ENCODE results near the gene RGS9BP. TPM values are rescaled to one million over a fixed set of nuclear protein-coding genes. Genes with fewer than 3 reads are reported as not detected.
A peak's percentile ranks its signal among the peaks of the same experiment; 100 is the strongest.

RGS9BP gene
- total RNA-seq, 1 donor from 2014 or later = not detected

DNA sequence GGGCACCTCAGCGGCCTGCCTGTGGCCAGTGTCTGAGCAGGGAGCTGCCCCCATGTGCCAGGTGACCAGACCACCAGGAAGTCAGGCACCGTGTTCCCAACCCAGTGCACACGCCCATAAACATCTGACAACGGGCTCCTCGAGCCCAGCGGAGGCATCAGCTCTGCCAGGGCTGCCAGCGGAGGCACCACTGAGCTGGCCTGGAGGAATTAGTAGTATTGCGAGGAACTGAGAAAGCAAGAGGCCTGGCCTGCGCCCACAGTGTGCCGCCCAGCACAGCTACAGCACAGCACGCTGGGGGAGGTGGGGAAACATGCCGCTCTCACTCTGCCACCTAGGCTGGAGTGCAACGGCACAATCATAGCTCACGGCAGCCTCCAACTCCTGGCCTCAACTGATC lies 45.3 kb upstream of the RGS9BP start:
- H3K9me3 ChIP-seq (ENCODE audit: low read depth) = no peaks in the 10 kb centered on the region
- H3K4me1 ChIP-seq = peaks cover 6% of the 10 kb centered on the region
- H3K27ac ChIP-seq = no peak overlapping the region
- H4K20me1 ChIP-seq (ENCODE audit: low read depth) = no peaks in the 10 kb centered on the region
- no peak overlapping the region for H2AFZ ChIP-seq (replicated peaks)
- no peaks in the 10 kb centered on the region for H3K36me3 ChIP-seq
- Mint-ChIP-seq H3K36me3 (peaks cover 7% of the 10 kb centered on the region), H3K27ac (no peak overlapping the region), H3K4me1 (no peaks in the 10 kb centered on the region), H3K27me3 (ENCODE audit: insufficient read depth, low read depth) (peaks cover 2% of the 10 kb centered on the region), H3K4me3 (no peak overlapping the region), H3K9me3 (no peaks in the 10 kb centered on the region)
- no peaks in the 10 kb centered on the region for H3F3A ChIP-seq (ENCODE audit: low read depth)
- DNase-seq (ENCODE audit: low spot score) = no peak
- H3K4me2 ChIP-seq = no peak overlapping the region
- no peaks in the 10 kb centered on the region for H3K27me3 ChIP-seq
- TF ChIP-seq EZH2phosphoT487 (IDR thresholded peaks at IDR 0.05) = no peak
- no peak for TF ChIP-seq EZH2 (IDR thresholded peaks at IDR 0.05)
- TF ChIP-seq CTCF (IDR thresholded peaks at IDR 0.05) = no peak
- no peaks in the 10 kb centered on the region for H3K79me2 ChIP-seq (ENCODE audit: low read depth)
- H3K9ac ChIP-seq = no peak overlapping the region
- no peak overlapping the region for H3K4me3 ChIP-seq

- Mint-ChIP-seq H3K27ac (no peak overlapping the region), H3K9me3 (no peaks in the 10 kb centered on the region), H3K4me1 (no peaks in the 10 kb centered on the region), H3K36me3 (peaks cover 11% of the 10 kb centered on the region), H3K27me3 (ENCODE audit: insufficient read depth, low read depth) (peaks cover 2% of the 10 kb centered on the region), H3K4me3 (no peak overlapping the region)
- H3K9me3 ChIP-seq (ENCODE audit: low read depth) = no peaks in the 10 kb centered on the region
- peak; percentile 24 for DNase-seq (ENCODE audit: low spot score)
- H3K27me3 ChIP-seq = no peaks in the 10 kb centered on the region
- H4K20me1 ChIP-seq (ENCODE audit: low read depth) = no peaks in the 10 kb centered on the region
- H3K4me2 ChIP-seq = no peak overlapping the region
- peaks cover 6% of the 10 kb centered on the region for H3K4me1 ChIP-seq
- no peak overlapping the region for H2AFZ ChIP-seq (replicated peaks)
- H3F3A ChIP-seq (ENCODE audit: low read depth) = no peaks in the 10 kb centered on the region
- H3K36me3 ChIP-seq = no peaks in the 10 kb centered on the region
- TF ChIP-seq CTCF (IDR thresholded peaks at IDR 0.05) = peak; percentile 10
- TF ChIP-seq EZH2phosphoT487 (IDR thresholded peaks at IDR 0.05) = no peak
- no peak for TF ChIP-seq EZH2 (IDR thresholded peaks at IDR 0.05)
- no peaks in the 10 kb centered on the region for H3K79me2 ChIP-seq (ENCODE audit: low read depth)
- H3K27ac ChIP-seq = no peak overlapping the region
- no peak overlapping the region for H3K4me3 ChIP-seq
- no peak overlapping the region for H3K9ac ChIP-seq
Observed at GRCh38 chr19:32631381-32631780, 44.3 kb upstream of the RGS9BP start.

DNA sequence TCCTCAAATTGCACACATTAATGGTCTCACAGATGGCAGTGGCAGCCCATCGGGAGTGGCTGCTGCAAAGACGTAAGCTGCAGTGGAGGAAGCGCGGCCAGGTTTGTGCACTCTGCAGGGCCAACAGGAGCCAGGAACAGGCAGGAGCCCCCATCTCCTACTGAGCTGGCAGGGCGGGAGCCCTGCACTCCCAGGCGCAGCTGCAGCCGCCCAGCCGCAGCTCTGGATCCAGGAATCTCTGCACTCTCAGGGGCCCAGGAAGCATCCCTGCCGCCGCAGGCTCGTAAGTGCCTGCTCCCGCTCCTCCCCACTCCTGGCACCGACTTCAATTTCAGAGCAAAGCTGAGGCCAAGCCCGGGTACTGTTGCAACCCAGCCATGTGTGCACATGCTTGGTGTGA lies 38.2 kb upstream of the RGS9BP start:
- Histone ChIP-seq H2AFZ (replicated peaks) (no peak overlapping the region), H3K4me3 (no peak overlapping the region), H3K36me3 (no peaks in the 10 kb centered on the region), H3K27ac (no peak overlapping the region), H4K20me1 (ENCODE audit: low read depth) (no peaks in the 10 kb centered on the region), H3K9me3 (ENCODE audit: low read depth) (no peaks in the 10 kb centered on the region), H3K9ac (no peak overlapping the region), H3K4me1 (peaks cover 5% of the 10 kb centered on the region), H3K4me2 (no peak overlapping the region), H3K27me3 (no peaks in the 10 kb centered on the region), H3F3A (ENCODE audit: low read depth) (no peaks in the 10 kb centered on the region), H3K79me2 (ENCODE audit: low read depth) (no peaks in the 10 kb centered on the region)
- peaks cover 2% of the 10 kb centered on the region for H3K9me3 Mint-ChIP-seq
- H3K4me3 Mint-ChIP-seq = no peak overlapping the region
- no peak for DNase-seq (ENCODE audit: low spot score)
- TF ChIP-seq EZH2 (IDR thresholded peaks at IDR 0.05) (no peak), CTCF (IDR thresholded peaks at IDR 0.05) (no peak), EZH2phosphoT487 (IDR thresholded peaks at IDR 0.05) (no peak)
- H3K36me3 Mint-ChIP-seq = peaks cover 32% of the 10 kb centered on the region
- no peak overlapping the region for H3K27ac Mint-ChIP-seq
- H3K27me3 Mint-ChIP-seq (ENCODE audit: insufficient read depth, low read depth) = peaks cover 4% of the 10 kb centered on the region
- H3K4me1 Mint-ChIP-seq = no peaks in the 10 kb centered on the region

All from neural progenitor cell (in vitro differentiated cells).